Measurements from ENCODE around the gene FGF3. TPM values are rescaled to one million over a fixed set of nuclear protein-coding genes. Genes with fewer than 3 reads are reported as not detected.
A peak's percentile ranks its signal among the peaks of the same experiment; 100 is the strongest.

Gene FGF3
- total RNA-seq, 1 experiment from 2014 or later, result 0.41 TPM

- peak; percentile 91 for DNase-seq (ENCODE audit: low spot score)
Observed at GRCh38 chr11:69825037-69825834, 6.0 kb upstream of the FGF3 start.

GRCh38 chr11:69823641-69824265 is 4.5 kb upstream of the FGF3 start:
- DNase-seq (ENCODE audit: low spot score), result no peak

GRCh38 chr11:69822676-69823494 is 3.7 kb upstream of the FGF3 start:
- DNase-seq (ENCODE audit: low spot score), result no peak

- DNase-seq (ENCODE audit: low spot score), result no peak
Observed at GRCh38 chr11:69821511-69822040, 2.4 kb upstream of the FGF3 start.

- no peak for DNase-seq (ENCODE audit: low spot score)
Observed at GRCh38 chr11:69820441-69820840, 1.2 kb upstream of the FGF3 start.

- DNase-seq (ENCODE audit: low spot score), result no peak
Observed at GRCh38 chr11:69819541-69820070, 390 bp upstream of the FGF3 start.

GRCh38 chr11:69818231-69818602 is 999 bp downstream of the FGF3 start:
- DNase-seq (ENCODE audit: low spot score), result no peak

GRCh38 chr11:69817265-69818230 is 1.7 kb downstream of the FGF3 start:
- no peak for DNase-seq (ENCODE audit: low spot score)

- no peak for DNase-seq (ENCODE audit: low spot score)
Observed at GRCh38 chr11:69816671-69817070, 2.5 kb downstream of the FGF3 start.

- DNase-seq (ENCODE audit: low spot score), result no peak
Observed at GRCh38 chr11:69815973-69816372, 3.2 kb downstream of the FGF3 start.

GRCh38 chr11:69814902-69815301 is 4.3 kb downstream of the FGF3 start:
- no peak for DNase-seq (ENCODE audit: low spot score)

- no peak for DNase-seq (ENCODE audit: low spot score)
Observed at GRCh38 chr11:69814411-69814810, 4.8 kb downstream of the FGF3 start.

- DNase-seq (ENCODE audit: low spot score), result no peak
Observed at GRCh38 chr11:69813839-69814238, 5.4 kb downstream of the FGF3 start.

GRCh38 chr11:69812946-69813345 is 6.3 kb downstream of the FGF3 start:
- DNase-seq (ENCODE audit: low spot score), result peak; percentile 26

- no peak for DNase-seq (ENCODE audit: low spot score)
Observed at GRCh38 chr11:69812256-69812655, 7.0 kb downstream of the FGF3 start.

GRCh38 chr11:69811431-69811830 is 7.8 kb downstream of the FGF3 start:
- DNase-seq (ENCODE audit: low spot score), result no peak

- no peak for DNase-seq (ENCODE audit: low spot score)
Observed at GRCh38 chr11:69810289-69811118, 8.7 kb downstream of the FGF3 start.

- no peak for DNase-seq (ENCODE audit: low spot score)
Observed at GRCh38 chr11:69808667-69809086, 10.5 kb downstream of the FGF3 start.

GRCh38 chr11:69807106-69807815 is 12.0 kb downstream of the FGF3 start:
- no peak for DNase-seq (ENCODE audit: low spot score)
